ENCODE measurements around the gene OXCT2.
"Not testable (repeated sequence)": the region's sequence is repeated elsewhere in the genome, so short reads cannot be mapped to it uniquely, and the experiment has no call there.

DNA sequence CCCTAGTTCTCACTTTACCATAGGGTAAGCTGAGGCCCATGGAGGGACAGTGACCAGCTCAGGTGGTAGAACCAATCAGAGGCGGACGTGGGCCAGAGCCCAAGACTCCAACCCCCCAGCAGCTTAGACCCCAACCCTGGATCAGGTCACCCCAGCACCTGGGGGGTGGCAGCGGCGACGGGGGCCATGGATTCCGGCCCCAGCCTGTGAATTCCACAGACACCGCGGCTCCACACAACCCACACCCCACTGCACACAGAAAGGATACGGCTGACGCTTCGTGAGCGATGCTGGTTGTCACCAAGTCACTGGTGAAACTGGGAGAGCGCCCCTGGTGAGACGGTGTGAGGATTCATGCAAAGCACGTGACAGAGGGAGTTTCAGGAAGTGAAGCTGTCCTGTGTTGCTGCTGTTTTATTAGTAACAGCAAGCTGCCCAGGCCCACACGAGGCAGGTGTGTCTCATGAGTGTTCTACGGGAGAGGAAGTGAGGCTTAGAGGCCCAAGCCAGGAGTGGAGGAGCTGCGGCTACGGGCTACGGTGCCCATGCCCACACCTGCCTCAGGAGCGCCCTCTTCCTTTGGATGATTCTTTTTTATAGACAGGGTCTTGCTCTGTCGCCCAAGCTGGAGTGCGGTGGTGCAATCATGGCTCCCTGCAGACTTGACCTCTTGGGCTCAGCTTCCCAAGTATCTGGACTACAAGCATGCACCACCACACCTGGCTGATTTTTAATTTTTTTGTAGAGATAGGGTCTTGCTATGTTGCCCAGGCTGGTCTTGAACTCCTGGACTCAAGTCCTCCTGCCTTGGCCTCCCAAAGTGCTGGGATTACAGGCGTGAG lies 46.2 kb upstream of the OXCT2 start:
- TF ChIP-seq, protein P1, sequence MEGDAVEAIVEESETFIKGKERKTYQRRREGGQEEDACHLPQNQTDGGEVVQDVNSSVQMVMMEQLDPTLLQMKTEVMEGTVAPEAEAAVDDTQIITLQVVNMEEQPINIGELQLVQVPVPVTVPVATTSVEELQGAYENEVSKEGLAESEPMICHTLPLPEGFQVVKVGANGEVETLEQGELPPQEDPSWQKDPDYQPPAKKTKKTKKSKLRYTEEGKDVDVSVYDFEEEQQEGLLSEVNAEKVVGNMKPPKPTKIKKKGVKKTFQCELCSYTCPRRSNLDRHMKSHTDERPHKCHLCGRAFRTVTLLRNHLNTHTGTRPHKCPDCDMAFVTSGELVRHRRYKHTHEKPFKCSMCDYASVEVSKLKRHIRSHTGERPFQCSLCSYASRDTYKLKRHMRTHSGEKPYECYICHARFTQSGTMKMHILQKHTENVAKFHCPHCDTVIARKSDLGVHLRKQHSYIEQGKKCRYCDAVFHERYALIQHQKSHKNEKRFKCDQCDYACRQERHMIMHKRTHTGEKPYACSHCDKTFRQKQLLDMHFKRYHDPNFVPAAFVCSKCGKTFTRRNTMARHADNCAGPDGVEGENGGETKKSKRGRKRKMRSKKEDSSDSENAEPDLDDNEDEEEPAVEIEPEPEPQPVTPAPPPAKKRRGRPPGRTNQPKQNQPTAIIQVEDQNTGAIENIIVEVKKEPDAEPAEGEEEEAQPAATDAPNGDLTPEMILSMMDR (optimal IDR thresholded peaks at IDR 0.05 in 1 of 3, IDR thresholded peaks at IDR 0.05 in 1 of 3, conservative IDR thresholded peaks at IDR 0.05 in 1 of 3; ENCODE audit: extremely low read depth in 1 of 3, insufficient read depth in 2 of 3, low read length in 3 of 3) = peak in 2 of 3 experiments; percentile 24 to 55
- not testable (repeated sequence) for TF ChIP-seq EZH2 (IDR thresholded peaks at IDR 0.05; ENCODE audit: low read length)

All from keratinocyte (primary cell).